Effector CD8-positive, alpha-beta T cell (primary cell): ENCODE results near the gene PRDM16.

Experiments
- DNase-seq: peaks from one replicate; lab custom pipeline; 2025; lab: John Stamatoyannopoulos, UW

Gene PRDM16

GRCh38 chr1:3396411-3396810 is 327.4 kb downstream of the PRDM16 start:
- no peak for DNase-seq

GRCh38 chr1:3397311-3397710 is 328.3 kb downstream of the PRDM16 start:
- DNase-seq: no peak

DNA sequence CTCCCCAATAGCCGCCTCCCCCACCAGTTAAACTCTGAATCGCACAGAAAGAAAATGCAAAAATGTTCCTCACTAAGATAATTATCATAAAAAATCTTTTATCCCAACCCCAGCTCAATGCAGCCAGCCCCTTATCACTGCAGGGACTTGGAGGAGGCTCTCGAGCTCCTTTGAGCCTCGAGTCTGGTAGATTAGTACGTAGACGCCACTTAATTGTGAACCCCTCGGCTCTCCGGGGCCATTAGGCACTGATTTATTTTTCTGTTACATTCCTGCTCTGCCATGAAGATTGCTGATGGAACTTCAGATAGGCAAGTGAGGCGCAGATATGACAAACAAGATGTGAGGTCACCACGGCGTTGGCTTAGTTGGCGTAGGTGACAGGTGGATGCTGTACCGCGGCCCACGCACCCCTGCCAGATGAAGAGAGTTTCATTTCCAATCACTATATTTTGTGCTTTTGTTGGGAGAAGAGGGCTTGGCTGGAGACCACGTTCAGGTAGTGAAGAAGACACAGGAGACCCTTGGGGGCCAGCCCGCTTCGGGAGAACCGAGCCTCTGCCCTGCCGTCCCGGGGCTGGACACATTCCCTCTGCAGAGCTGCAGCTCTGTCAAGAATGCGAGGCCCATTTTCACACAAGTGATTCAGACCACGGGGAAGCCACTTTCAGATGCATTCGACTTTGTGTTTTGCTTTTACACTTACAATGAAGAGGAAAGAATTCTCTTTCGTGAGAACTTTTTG is 329.6 kb downstream of the PRDM16 start:
- DNase-seq: no peak

- DNase-seq: no peak
Observed at GRCh38 chr1:3399732-3400131, 330.7 kb downstream of the PRDM16 start.

- DNase-seq: no peak
Observed at GRCh38 chr1:3401585-3402257, 332.7 kb downstream of the PRDM16 start.

DNA sequence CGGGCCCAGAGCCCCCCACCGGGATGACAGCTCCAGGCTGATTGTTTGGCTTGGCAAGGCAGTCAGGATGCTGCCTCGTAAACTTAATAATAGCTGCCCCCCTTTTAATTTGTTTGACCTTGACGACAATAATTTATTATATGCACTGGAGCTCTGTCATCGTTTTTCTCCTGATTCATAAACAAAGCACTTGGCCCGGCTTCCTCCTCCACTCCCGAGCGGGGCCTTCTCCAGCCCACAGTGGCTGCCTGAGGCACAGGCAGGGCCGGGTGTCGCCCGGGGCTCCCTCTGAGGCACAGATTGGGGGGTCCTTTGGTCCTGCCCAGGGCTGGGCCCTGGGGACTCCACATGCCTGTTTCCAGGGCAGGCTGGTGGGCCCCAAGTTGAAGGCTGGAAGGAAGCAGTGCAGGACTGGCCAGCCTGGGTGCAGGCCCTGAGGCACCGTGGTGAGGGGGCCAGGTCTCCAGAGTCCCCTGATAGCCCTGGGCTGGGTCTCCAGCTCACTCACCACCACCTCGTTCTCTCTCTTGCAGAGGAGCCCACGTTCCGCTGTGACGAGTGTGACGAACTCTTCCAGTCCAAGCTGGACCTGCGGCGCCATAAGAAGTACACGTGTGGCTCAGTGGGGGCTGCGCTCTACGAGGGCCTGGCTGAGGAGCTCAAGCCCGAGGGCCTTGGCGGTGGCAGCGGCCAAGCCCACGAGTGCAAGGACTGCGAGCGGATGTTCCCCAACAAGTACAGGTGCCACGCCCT is 333.4 kb downstream of the PRDM16 start:
- DNase-seq: no peak

DNA sequence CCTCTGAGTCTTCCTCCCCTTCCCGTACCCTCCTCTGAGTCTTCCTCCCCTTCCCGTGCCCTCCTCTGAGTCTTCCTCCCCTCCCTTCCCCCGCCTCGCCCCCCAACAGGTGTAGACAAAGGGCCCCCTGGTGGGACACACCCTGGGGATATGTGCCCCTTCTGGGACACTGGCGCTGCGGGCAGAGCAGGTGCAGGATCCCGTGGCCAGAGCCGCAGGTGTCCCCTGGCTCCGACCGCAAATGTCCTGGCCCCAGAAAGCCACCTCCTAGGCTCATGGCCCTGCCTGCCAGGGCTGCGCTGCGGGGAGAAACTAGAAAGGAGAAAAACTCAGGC is 334.0 kb downstream of the PRDM16 start:
- DNase-seq: no peak

DNA sequence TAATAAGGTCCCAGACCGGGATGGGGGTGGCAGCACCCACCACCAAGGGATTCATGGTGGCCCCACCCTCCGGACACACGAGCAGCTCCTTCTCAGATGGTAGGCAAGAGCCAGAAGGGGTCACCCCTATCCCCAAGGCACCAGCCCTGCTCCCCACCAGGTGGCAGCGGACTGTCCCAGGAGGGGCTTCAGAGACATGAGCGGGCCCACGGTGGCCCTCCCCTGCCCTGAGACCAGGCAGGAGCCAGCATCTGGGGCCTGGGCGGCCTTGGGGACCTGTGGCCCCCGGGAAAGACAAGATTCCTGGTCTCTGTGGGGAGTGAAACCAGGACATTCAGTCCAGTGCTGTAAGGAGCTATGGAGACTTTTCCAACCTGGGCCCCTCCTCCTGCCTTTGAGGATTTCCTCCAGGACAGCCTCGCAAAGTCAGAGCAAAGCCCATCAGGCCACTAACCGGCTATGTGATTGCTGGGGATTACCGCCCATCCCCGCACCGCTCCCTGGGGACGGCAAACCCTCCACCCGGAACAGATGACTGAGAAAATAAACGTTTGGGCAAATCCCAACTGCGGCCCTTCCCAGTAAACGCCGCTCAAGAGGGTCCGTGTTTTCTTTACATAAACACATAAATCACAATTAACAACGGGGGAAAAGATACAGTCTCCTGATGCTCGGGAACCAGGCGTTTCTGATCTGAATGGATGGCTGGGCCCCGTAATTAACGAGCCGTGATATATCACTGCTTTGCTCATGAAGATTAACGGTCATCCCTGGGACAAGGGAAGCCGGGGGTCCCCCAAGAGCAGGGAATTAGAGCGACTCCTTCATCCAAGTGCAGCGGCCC is 334.6 kb downstream of the PRDM16 start:
- DNase-seq: no peak

DNA sequence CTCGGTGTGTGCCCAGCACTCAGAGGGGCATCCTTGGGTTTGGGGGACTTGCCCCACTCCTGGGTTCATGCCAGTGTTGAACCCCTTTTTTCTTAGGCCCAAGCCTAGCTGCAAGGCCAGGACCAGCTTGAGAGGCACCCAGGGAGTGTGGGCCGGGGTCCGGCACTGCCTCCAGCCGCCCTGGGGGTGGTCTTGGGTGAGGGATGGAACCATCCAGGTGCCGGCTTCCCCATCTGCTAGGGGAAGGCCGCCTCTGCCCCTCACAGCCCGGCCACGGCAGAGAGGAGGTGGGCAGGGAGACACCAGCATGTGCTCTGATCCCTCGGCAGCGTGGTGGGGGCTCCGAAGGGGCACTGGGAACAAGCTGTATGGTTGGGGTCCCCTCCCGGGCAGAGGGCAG is 335.3 kb downstream of the PRDM16 start:
- DNase-seq: no peak

- no peak for DNase-seq
Observed at GRCh38 chr1:3404801-3405200, 335.8 kb downstream of the PRDM16 start.

GRCh38 chr1:3405491-3405890 is 336.5 kb downstream of the PRDM16 start:
- no peak for DNase-seq

GRCh38 chr1:3405974-3406867 is 337.2 kb downstream of the PRDM16 start:
- no peak for DNase-seq

GRCh38 chr1:3407021-3407420 is 338.0 kb downstream of the PRDM16 start:
- DNase-seq: no peak

DNA sequence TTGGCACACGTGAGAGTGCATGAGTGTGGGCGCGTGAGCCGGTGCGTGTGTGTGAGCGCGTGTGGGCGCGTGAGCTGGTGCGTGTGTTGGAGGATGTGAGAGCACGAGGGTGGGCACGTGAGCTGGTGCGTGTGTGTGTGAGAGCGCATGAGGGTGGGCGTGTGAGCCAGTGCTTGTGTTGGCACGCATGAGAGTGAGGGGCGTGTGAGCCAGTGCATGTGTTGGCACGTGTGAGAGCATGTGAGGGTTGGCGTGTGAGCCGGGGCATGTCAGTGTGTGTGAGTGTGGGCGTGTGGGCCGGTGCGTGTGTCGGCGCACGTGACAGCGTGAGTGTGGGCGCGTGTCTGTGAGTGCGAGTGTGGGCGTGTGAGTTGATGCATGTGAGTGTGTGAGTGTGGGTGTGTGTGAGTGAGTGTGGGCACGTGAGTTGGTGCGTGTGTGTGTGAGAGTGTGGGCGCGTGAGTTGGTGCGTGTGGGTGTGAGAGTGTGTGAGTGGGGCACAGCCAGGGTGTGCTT is 339.8 kb downstream of the PRDM16 start:
- no peak for DNase-seq

DNA sequence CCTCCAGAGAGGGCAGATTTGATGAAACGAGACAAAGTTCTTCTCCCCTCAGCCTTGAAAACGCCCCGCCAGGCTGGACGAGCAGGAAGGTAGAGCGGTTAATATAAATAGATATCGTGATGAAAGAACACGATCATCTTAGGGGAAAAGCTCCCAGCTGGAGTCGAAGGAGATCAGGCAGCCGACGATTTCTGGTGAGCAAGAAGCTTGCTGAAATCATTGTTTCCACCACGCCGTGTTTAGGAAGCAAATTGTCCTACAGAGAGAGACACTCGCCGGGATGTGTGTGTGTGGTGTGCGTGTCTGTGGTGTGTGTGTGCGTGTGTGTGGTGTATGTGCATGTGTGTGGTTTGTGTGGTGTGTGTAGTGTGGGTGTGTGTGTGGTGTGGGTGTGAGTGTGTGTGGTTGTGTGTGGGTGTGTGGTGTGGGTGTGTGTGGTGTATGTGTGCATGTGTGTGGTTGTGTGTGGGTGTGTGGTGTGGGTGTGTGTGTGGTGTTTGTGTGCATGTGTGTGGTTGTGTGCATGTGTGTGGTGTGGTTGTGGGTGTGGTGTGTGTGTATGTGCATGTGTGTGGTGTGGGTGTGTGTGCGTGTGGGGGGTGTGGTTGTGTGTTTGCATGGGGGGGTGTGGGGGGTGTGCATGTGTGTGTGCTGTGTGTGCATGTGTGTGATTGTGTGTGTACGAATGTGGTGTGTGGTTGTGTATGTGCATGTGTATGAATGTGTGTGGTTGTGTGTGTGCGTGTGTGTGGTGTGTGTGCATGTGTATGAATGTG is 340.6 kb downstream of the PRDM16 start:
- DNase-seq: no peak

- no peak for DNase-seq
Observed at GRCh38 chr1:3410142-3410925, 341.3 kb downstream of the PRDM16 start.

GRCh38 chr1:3411806-3412205 is 342.8 kb downstream of the PRDM16 start:
- DNase-seq: no peak

GRCh38 chr1:3412376-3412775 is 343.4 kb downstream of the PRDM16 start:
- DNase-seq: no peak

DNA sequence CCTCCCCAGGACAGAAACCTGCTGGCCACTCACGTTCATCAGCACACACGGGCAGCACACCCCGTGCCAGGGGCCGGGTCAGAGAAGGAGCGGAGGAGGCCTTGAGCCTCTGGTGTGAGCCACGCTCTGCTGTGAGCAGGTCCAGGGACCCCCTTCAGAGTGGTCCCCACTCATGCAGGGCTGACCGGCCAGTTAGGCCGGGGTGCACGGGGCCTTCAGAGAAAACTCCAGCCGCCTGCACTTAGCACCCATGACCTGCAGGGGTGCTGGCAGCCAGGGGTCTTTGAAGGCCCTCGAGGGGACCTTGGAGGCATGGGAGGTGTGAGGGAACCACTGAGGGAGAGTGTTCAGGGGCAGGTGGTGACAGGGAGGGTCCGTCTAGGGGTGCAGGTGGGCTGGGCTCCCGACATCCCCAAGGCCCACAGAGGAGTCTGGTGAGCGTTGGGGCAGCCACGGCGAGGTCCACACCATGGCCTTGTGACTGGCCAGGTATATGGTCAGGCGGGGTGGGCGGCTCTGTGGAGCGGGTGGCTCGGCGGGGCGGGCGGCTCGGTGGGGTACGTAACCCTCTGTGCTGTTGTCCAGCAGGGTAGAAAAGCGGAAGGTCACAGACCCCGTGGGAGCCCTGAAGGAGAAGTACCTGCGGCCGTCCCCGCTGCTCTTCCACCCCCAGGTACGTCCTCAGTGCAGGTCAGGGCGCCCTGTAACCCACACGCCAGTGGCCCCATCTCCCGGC is 345.1 kb downstream of the PRDM16 start:
- DNase-seq: no peak
